ELF-1 (cell line): Measurements from ENCODE around the gene ZNF441.
"Not testable (repeated sequence)": the region's sequence is repeated elsewhere in the genome, so short reads cannot be mapped to it uniquely, and the experiment has no call there.

ENCODE experiments used
- DNase-seq: peaks from one replicate; pipeline ENCODE4 v3.0.0-alpha.2; 2016; ENCODE audit warnings: low read depth, low spot score

ZNF441 gene

DNA sequence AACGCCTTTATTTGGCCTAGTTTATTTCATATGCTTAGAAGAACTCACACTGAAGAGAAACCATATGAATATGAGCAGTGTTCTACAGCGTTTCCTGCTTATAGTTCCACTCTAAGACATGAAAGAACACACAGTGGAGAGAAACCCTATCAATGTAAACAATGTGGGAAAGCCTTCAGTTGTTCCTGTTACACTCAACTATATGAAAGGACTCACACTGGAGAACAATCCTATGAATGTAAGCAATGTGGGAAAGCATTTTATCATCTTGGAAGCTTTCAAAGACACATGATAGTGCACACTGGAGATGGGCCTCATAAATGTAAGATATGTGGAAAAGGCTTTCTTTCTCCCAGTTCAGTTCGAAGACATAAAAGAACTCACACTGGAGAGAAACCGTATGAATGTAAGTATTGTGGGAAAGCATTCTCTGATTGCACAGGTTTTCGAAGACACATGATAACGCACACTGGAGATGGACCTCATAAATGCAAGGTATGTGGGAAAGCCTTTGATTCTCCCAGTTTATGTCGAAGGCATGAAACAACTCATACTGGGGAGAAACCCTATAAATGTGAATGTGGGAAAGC is 13.7 kb downstream of the ZNF441 start:
- no peak for DNase-seq

DNA sequence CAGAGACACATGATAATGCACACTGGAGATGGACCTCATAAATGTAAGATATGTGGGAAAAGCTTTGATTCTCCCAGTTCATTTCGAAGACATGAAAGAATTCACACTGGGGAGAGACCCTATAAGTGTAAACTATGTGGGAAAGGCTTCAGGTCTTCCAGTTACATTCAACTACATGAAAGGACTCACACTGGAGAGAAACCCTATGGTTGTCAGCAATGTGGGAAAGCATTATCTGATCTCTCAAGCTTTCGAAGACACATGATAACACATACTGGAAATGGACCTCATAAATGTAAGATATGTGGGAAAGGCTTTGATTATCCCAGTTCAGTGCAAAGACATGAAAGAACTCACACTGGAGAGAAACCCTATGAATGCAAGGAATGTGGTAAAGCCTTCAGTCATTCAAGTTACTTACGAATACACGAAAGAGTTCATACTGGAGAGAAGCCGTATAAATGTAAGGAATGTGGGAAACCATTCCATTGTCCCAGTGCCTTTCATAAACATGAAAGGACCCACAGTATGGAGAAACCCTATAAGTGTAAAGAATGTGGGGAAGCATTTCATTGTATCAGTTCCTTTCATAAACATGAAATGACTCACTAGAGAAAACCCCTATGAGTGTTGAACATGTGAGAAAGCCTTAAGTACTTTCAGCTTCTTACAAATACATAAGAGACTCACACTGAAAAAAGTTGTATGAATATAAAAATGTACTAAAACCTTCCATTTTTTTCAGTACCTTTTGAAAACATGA is 14.7 kb downstream of the ZNF441 start:
- no peak for DNase-seq

DNA sequence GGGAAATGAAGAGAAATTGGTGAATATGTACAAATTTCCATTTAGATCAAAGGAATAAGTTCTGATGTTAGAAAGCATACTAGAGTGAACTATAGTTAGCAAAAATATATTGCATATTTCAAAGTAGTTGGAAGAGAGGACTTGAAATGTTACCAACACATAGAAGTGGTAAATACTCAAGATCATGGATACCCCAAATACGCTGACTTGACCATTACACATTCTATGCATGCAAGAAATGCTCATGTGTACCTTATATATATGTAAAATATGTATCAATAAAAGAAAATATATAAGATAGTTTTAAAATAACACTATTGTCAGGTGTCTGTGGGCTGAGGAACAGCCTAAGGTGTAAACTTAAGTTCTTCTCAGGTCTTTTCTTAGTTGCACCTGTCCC is 17.0 kb downstream of the ZNF441 start:
- DNase-seq = no peak

DNA sequence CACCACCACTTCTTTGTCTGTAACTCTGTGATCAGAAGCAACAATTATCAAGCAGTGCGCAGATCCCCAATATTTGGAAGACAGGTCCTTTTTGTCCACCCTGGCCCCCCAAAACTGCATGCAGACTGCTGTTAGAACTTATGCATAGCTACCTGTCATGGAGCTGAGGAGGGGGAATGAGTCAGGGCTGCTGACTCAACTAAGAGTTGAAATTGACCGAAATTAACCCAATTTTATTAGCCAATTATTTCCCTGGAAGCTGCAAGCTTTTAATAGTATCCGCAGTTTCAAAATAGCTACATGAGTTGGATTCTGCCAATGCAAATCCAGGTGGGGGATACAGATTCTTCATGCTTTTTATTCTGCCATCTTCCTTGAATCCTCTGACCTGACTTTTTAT is 17.6 kb downstream of the ZNF441 start:
- DNase-seq = no peak

DNA sequence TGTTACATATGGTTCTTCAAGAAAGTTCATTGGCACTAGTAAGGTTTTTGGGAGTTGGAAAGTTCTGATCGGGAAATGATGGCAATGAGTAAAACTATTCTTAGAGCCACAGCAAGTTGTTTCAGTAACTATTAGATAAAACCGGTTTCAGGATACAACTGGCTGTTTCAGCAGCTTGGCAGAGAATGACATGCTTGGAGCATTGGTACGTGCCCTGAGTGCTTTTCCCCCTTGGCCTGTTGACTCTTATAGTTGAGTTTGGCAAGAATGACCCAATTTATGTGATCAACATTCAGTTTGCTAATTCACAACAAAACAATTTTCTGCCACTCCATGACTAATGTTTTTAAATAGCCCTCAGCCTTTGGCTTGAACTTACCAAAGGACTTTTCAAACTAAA is 20.7 kb downstream of the ZNF441 start:
- no peak for DNase-seq

DNA sequence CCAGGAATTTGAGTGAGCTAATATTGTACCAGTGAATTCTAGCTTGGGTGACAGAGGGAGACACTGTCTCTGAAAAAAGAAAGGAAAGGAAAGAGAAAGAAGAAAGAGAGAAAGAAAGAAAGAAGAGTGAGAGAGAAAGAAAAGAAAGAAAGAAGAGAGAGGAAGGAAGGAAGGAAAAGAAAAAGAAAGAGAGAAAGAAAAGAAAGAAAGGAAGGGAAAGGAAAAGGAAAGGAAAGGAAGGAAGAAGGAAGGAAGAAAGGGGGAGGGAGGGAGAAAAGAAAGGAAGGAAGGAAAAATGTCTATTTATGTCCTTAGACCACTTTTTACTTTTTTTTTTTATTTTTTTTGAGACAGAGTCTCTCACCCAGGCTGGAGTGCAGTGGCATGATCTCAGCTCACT is 26.1 kb downstream of the ZNF441 start:
- no peak for DNase-seq

DNA sequence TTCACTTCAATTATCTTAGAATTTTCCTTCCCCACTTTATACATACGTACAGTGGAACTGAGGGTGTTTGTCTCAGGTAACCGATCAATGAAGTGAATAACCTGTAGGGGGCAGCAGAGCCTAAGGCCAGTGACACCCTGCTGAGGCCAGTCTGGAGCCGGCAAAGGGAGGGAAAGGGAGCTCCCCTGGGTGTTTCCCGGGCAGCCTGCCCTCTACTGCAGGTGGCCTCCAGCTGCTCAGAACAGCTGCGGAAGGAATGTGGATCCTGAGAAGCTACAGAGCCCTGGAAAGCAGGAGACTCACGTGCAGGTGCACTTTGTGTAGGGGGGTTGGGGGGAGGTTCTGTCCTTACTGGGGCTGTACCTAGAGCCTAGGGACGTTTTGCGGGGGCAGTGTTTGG is 30.7 kb downstream of the ZNF441 start:
- peak; percentile 83 for DNase-seq

DNA sequence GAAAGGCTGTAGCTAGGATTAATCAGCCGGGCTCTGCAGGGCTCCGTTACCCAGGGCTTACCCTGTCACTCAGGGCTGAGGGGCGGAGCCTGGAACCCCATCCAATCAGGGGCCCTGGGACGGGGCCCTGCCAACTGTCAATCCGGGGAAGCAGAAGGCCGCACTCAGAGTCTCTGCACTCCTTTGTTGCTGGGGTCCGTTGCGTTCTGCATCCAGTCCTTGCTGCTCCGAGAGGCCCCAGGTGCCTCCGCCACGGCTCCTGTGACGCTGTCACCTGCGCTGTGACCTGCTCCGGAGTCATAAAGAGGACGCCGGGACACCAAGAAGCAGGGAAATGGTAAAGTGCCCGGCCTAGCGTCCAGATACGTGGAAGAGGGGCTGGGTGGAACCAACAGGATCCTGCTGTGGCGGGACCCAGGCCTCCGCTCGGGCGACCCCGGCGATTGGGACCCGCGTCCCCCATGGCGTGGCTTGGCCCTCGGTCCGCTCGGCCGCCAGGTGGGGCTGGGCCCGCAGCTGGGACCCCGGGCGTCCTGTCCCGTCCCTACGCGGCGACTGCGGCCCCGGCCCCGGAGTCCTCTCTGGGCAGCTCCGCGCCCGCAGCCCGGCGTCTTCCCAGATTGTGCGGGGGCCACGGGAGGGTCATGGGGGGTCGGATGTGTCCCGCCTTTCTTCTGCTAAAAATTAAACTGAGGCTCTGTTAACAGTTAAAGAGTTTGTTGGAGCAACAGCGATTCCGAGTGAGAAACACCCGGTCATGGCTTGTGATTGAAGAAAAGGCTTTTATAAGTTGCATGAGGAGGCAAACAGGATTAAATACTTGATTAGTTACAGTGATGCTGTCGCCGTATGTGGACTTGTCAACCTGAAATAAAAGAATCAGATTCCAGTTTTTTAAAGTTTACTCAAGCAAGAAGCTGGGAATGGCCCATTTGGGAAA is 31.9 kb downstream of the ZNF441 start, which contains the start of gene ZNF491:
ZNF491 (plus strand) TSS at position 133 of the 940 bp plus-strand sequence. CDS start 7,431 bp downstream, outside the sequence.
- peak; percentile 96 for DNase-seq

DNA sequence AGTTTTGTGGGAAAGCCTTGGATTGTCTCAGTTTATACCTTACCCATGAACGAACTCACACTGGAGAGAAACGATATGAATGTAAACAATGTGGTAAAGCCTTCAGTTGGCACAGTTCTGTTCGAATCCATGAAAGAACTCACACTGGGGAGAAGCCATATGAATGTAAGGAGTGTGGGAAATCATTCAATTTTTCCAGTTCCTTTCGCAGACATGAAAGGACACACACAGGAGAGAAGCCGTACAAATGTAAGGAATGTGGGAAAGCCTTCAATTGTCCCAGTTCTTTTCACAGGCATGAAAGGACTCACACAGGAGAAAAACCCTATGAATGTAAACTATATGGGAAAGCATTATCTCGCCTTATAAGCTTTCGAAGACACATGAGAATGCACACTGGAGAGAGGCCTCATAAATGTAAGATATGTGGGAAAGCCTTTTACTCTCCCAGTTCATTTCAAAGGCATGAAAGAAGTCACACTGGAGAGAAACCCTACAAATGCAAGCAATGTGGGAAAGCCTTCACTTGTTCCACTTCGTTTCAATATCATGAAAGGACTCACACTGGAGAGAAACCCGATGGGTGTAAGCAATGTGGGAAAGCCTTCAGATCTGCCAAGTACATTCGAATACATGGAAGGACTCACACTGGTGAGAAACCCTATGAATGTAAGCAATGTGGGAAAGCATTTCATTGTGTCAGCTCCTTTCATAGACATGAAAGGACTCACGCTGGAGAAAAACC is 39.7 kb downstream of the ZNF441 start:
- no peak for DNase-seq

DNA sequence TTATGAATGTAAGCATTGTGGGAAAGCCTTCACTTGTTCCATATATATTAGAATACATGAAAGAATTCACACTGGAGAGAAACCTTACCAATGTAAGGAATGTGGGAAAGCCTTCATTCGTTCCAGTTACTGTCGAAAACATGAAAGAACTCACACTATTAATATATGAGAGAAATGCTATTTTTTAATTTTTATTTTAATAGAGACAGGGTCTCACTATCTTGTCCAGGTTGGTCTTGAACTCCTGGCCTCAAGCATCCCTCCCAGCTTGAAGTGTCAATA is 40.2 kb downstream of the ZNF441 start:
- no peak for DNase-seq

DNA sequence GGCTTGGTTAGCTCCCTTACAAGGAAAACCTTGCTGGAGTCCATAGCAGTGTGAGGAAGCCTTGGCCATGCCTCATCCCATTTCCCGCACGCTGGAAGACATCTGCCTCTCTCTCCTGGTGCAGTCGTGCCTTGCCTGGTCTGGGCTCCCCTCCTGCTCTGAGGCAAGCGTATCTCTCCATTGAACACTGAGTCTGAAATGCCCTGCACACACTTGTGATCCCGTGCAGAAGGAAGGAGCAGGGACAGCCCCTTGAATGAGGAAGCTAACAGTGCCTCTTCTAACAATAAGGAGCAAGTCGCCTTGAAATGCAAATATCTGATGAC is 46.9 kb downstream of the ZNF441 start:
- DNase-seq = no peak

DNA sequence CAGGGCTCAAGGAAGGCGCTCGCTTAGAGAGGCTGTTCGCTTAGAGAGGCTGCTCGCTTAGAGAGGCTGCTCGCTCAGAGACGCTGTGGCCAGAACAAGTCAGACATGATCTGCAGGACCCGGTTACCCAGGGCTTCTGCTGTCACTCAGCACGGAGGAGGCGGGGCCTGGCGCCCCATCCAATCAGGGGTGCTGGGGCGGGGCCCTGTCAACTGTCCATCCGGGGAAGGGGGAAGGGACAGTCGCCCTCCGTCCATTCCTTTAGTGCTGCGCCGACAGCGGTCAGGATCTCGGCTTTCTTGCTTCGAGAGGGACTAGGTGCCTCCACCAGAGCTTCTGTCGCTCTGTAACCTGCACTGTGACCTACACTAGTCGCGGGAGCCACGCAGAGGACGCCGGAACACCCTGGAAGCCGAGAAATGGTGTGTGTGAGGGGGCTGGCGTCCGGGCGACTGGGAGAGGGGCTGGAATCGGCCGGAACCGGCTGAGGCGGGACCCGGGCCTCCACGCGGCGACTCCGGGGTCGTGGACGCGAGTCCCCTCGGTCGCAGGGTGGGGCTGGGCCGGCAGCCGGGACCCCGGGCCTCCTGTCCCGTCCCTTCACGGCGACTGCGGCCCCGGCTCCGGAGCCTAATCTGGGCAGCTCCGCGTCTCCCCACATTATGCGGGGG is 47.4 kb downstream of the ZNF441 start, which contains the start of gene ZNF440:
ZNF440 (plus strand) TSS at position 245 of the 671 bp plus-strand sequence; CDS start at position 420, 175 bp downstream.
- peak; percentile 97 for DNase-seq

DNA sequence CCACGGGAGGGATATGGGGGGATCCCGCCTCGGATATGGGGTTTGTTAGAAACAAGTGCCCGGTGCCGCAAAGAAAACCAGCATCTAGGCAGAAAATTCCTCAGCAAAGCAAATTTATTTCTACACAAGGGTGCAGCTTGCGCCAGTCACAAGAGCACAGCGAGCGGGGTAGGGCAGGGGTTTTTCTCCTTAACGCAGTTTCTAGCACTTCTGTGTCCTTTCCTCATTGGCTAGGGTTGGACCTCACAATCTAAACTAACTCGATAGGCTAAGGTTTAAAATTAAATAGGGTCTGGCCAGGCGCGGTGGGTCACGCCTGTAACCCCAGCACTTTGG is 47.9 kb downstream of the ZNF441 start:
- peak; percentile 42 for DNase-seq

DNA sequence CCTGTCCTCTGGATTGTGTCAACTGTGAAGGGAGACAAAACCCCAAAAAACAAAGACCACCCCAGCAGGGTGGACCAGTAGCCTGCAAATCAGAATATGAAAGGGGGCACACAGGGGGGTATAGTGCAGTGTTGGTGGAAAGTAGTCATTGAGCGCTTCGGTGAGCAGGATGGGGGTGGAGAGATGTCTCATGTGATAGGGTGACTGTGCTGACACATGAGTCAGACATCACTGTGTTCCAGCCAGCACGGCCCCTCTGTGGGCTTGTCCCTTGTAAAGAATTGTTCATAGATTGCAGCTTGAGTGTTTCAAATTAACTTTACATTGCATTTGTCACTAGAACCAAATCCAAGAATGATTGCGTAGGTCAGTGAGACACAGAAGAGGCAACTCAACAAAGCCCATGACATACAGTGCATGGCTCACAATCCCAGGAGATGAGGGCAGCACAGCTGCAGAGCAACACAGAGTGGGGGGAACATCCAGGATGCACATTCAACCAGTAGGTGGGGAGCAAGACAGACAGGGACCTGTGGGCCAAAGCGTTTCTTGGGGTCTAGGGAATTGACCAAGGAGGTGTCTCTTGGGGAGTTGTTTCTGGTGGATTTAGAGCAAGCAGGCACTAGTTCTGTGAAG is 54.8 kb downstream of the ZNF441 start:
- DNase-seq = no peak

DNA sequence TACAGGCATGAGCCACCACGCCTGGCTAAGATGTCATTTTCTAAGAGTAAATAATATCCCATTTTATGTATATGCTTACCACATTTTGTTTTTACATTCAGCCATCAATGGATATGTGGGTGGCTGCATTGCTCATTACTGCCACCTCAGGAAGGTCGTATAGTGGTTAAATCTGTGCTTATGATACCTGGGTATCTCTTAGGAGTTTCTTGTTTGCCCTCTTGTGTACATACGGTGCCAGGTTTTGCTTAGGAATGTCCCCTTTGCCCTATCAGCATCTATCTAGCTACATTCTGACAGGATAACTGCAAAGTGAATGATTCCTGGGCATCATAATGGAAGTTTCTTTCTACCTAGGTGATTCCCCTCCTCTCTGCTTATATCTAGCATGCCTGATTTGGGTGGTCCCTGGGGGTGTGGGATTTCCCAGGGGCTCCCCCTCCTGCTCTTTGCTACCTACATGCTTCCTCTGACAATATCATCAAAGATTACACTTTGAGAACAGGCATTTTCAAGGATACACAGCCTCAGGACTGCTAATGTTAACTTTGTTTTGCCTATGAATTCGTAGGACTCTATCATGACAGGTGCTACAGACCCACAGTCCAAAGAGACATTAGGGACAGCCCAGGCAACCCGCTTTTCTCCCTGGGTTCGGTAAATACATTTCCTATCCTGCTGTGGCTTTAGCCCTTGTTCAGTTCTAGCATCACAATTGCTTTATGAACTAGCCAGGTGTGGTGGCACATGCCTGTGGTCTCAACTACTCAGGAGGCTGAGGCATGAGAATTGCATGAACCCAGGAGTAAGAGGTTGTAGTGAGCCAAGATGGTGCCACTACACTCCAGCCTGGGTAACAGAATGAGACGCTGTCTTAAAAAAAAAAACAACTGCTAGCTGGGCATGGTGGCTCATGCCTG is 62.4 kb downstream of the ZNF441 start:
- not testable (repeated sequence) for DNase-seq

DNA sequence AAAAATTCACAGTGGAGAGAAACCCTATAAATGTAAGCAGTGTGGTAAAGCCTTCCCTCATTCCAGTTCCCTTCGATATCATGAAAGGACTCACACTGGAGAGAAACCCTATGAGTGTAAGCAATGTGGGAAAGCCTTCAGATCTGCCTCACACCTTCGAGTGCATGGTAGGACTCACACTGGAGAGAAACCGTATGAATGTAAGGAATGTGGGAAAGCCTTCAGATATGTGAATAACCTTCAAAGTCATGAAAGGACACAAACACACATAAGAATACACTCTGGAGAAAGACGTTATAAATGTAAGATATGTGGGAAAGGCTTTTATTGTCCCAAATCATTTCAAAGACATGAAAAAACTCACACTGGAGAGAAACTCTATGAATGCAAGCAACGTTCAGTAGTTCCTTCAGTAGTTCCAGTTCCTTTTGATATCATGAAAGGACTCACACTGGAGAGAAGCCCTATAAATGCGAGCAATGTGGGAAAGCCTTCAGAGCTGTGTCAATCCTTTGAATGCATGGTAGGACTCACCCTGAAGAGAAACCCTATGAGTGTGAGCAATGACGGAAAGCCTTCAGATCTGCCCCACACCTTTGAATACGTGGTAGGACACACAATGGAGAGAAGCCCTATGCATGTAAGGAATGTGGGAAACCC is 65.6 kb downstream of the ZNF441 start:
- DNase-seq = no peak

DNA sequence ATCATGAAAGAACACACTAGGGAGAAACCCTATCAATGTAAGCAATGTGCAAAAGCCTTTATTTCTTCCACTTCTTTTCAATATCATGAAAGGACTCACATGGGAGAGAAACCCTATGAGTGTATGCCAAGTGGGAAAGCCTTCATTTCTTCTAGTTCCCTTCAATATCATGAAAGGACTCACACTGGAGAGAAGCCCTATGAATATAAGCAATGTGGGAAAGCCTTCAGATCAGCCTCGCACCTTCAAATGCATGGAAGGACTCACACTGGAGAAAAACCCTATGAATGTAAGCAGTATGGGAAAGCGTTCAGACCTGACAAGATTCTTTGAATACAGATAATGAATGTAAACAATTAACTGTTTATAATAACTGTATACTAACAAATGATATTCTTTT is 66.7 kb downstream of the ZNF441 start:
- DNase-seq = no peak
